HepG2 (cell line): Measurements from ENCODE around the gene SYPL2. TPM values are rescaled to one million over a fixed set of nuclear protein-coding genes. Genes with fewer than 3 reads are reported as not detected.
A peak's percentile ranks its signal among the peaks of the same experiment; 100 is the strongest.

ENCODE experiments used
- CAMTA2 ChIP-seq: sonication (generic); formaldehyde crosslinking; IDR thresholded peaks from 2 replicates; pipeline ENCODE4 v1.4.0; 2020; ENCODE audit warnings: mild to moderate bottlenecking, missing genetic modification reagents, borderline replicate concordance
- DDIT3 ChIP-seq: sonication (generic); formaldehyde crosslinking; IDR thresholded peaks from 2 replicates; pipeline ENCODE4 v1.4.0; 2020; ENCODE audit warnings: mild to moderate bottlenecking, missing genetic modification reagents
- NFATC3 ChIP-seq: sonication (generic); formaldehyde crosslinking; IDR thresholded peaks from 2 replicates; pipeline ENCODE4 v1.5.1; 2020; ENCODE audit warnings: mild to moderate bottlenecking, missing genetic modification reagents
- TCF7L2 ChIP-seq: IDR thresholded peaks from 2 replicates; pipeline ENCODE4 v1.6.1; 2011; ENCODE audit warnings: mild to moderate bottlenecking, low read depth, low read length, moderate library complexity
- ZC3H4 ChIP-seq: sonication (generic); formaldehyde crosslinking; IDR thresholded peaks from 2 replicates; pipeline ENCODE4 v1.4.0; 2020; ENCODE audit warnings: missing genetic modification reagents, borderline replicate concordance
- ZFP62 ChIP-seq: sonication (generic); formaldehyde crosslinking; IDR thresholded peaks from 2 replicates; pipeline ENCODE4 v1.4.0; 2020; ENCODE audit warnings: missing genetic modification reagents
- ZNF337 ChIP-seq: sonication (generic); formaldehyde crosslinking; IDR thresholded peaks from 2 replicates; pipeline ENCODE4 v1.5.1; 2020; ENCODE audit warnings: missing genetic modification reagents, low read depth, mild to moderate bottlenecking, borderline replicate concordance
- ZNF800 ChIP-seq: sonication (generic); formaldehyde crosslinking; IDR thresholded peaks from 2 replicates; pipeline ENCODE4 v1.4.0; 2020; ENCODE audit warnings: missing genetic modification reagents
- polyA plus RNA-seq, 8 experiments: library from polyadenylated mRNA; depleted of rRNA in 3 of 8; stranded (reverse) in 7 of 8; unstranded in 1 of 8; fragments of >200 nt; fragmentation: Illumina TruSeq in 4 of 8; extraction: Trizol in 4 of 8; gene quantifications; 2 replicates each; pipeline versions ENCODE4 v1.2.1 to v1.2.3, GENCODE V29; 2011 to 2016; ENCODE audit warnings: low read depth in 4 of 8, missing spikeins in 1 of 8, mixed read lengths in 1 of 8; ENCODE audit not compliant: insufficient read depth in 1 of 8
- total RNA-seq, 5 experiments: library from RNA; depleted of rRNA; stranded (reverse); fragments of >200 nt; fragmentation: Illumina TruSeq; extraction: Trizol; gene quantifications; 2 replicates each; pipeline ENCODE4 v1.2.3, GENCODE V29; 2016; ENCODE audit warnings: low read depth in 1 of 5
- TF ChIP-seq, protein P1 (sequence below): sonication (generic); formaldehyde crosslinking; IDR thresholded peaks from 2 replicates; pipeline ENCODE4 v1.4.0; 2020; ENCODE audit warnings: missing genetic modification reagents, borderline replicate concordance
- TF ChIP-seq, protein P2 (sequence below): sonication (generic); formaldehyde crosslinking; IDR thresholded peaks from 2 replicates; pipeline ENCODE4 v1.4.0; 2020; ENCODE audit warnings: missing genetic modification reagents
- TF ChIP-seq, protein P3 (sequence below), 2 experiments: fragments of 450-650 bp in 1 of 2; sonication (generic) in 1 of 2; formaldehyde crosslinking in 1 of 2; IDR thresholded peaks; 2 replicates each; pipeline versions ENCODE4 v1.6.1 to v1.8.0; 2016 to 2022; ENCODE audit warnings: antibody characterized with exemption in 1 of 2, mild to moderate bottlenecking in 1 of 2, missing genetic modification reagents in 1 of 2

Gene SYPL2
- total and polyA plus RNA-seq, 2 of the 13 experiments (the other 11 are each of a cell fraction or from before 2014, with no cell fraction given) = 0.17 to 0.24 TPM

- TF ChIP-seq, protein P1, sequence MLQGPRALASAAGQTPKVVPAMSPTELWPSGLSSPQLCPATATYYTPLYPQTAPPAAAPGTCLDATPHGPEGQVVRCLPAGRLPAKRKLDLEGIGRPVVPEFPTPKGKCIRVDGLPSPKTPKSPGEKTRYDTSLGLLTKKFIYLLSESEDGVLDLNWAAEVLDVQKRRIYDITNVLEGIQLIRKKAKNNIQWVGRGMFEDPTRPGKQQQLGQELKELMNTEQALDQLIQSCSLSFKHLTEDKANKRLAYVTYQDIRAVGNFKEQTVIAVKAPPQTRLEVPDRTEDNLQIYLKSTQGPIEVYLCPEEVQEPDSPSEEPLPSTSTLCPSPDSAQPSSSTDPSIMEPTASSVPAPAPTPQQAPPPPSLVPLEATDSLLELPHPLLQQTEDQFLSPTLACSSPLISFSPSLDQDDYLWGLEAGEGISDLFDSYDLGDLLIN (CRISPR knock-in tag) = no peak
- TF ChIP-seq, protein P2, sequence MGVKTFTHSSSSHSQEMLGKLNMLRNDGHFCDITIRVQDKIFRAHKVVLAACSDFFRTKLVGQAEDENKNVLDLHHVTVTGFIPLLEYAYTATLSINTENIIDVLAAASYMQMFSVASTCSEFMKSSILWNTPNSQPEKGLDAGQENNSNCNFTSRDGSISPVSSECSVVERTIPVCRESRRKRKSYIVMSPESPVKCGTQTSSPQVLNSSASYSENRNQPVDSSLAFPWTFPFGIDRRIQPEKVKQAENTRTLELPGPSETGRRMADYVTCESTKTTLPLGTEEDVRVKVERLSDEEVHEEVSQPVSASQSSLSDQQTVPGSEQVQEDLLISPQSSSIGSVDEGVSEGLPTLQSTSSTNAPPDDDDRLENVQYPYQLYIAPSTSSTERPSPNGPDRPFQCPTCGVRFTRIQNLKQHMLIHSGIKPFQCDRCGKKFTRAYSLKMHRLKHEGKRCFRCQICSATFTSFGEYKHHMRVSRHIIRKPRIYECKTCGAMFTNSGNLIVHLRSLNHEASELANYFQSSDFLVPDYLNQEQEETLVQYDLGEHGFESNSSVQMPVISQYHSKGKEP = no peak
- TF ChIP-seq CAMTA2 (no peak), ZC3H4 (CRISPR knock-in tag) (peak; percentile 20; the same call in 1 of the 2 replicates), ZNF337 (no peak), ZFP62 (CRISPR knock-in tag) (no peak), ZNF800 (CRISPR knock-in tag) (no peak), DDIT3 (CRISPR knock-in tag) (no peak), NFATC3 (CRISPR knock-in tag) (no peak), TCF7L2 (no peak)
- TF ChIP-seq, protein P3, sequence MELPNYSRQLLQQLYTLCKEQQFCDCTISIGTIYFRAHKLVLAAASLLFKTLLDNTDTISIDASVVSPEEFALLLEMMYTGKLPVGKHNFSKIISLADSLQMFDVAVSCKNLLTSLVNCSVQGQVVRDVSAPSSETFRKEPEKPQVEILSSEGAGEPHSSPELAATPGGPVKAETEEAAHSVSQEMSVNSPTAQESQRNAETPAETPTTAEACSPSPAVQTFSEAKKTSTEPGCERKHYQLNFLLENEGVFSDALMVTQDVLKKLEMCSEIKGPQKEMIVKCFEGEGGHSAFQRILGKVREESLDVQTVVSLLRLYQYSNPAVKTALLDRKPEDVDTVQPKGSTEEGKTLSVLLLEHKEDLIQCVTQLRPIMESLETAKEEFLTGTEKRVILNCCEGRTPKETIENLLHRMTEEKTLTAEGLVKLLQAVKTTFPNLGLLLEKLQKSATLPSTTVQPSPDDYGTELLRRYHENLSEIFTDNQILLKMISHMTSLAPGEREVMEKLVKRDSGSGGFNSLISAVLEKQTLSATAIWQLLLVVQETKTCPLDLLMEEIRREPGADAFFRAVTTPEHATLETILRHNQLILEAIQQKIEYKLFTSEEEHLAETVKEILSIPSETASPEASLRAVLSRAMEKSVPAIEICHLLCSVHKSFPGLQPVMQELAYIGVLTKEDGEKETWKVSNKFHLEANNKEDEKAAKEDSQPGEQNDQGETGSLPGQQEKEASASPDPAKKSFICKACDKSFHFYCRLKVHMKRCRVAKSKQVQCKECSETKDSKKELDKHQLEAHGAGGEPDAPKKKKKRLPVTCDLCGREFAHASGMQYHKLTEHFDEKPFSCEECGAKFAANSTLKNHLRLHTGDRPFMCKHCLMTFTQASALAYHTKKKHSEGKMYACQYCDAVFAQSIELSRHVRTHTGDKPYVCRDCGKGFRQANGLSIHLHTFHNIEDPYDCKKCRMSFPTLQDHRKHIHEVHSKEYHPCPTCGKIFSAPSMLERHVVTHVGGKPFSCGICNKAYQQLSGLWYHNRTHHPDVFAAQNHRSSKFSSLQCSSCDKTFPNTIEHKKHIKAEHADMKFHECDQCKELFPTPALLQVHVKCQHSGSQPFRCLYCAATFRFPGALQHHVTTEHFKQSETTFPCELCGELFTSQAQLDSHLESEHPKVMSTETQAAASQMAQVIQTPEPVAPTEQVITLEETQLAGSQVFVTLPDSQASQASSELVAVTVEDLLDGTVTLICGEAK (IDR thresholded peaks at IDR 0.05) = no peak
- TF ChIP-seq, protein P3 (CRISPR knock-in tag; IDR thresholded peaks at IDR 0.05) = no peak
Observed at GRCh38 chr1:109425391-109426280, 40.7 kb upstream of the SYPL2 start (continued).
